ENCODE measurements around the gene SCT. TPM values are rescaled to one million over a fixed set of nuclear protein-coding genes. Genes with fewer than 3 reads are reported as not detected.

SCT gene
- total RNA-seq, 1 donor from 2014 or later = not detected

GRCh38 chr11:623349-623869, 3.6 kb downstream of the SCT start:
- DNase-seq (ENCODE audit: low spot score) = no peak

GRCh38 chr11:621838-622237, 5.1 kb downstream of the SCT start:
- no peak for DNase-seq (ENCODE audit: low spot score)

GRCh38 chr11:620935-621814, 5.8 kb downstream of the SCT start:
- no peak for DNase-seq (ENCODE audit: low spot score)

GRCh38 chr11:620201-620600, 6.8 kb downstream of the SCT start:
- no peak for DNase-seq (ENCODE audit: low spot score)

- DNase-seq (ENCODE audit: low spot score) = no peak
Observed at GRCh38 chr11:619628-620050, 7.3 kb downstream of the SCT start.

- no peak for DNase-seq (ENCODE audit: low spot score)
Observed at GRCh38 chr11:618856-619627, 7.9 kb downstream of the SCT start.

GRCh38 chr11:617912-618682, 8.9 kb downstream of the SCT start:
- no peak for DNase-seq (ENCODE audit: low spot score)

- no peak for DNase-seq (ENCODE audit: low spot score)
Observed at GRCh38 chr11:617199-617911, 9.6 kb downstream of the SCT start.

- no peak for DNase-seq (ENCODE audit: low spot score)
Observed at GRCh38 chr11:616320-617198, 10.4 kb downstream of the SCT start.

GRCh38 chr11:615504-616319, 11.3 kb downstream of the SCT start, which contains the start of gene IRF7:
IRF7 (minus strand) TSS chr11:615950; CDS start chr11:615364, 586 bp downstream.
- DNase-seq (ENCODE audit: low spot score) = peak; percentile 96

- DNase-seq (ENCODE audit: low spot score) = peak; percentile 75
Observed at GRCh38 chr11:614623-615503, 12.1 kb downstream of the SCT start.

- no peak for DNase-seq (ENCODE audit: low spot score)
Observed at GRCh38 chr11:614021-614622, 12.9 kb downstream of the SCT start.

- peak; percentile 73 for DNase-seq (ENCODE audit: low spot score)
Observed at GRCh38 chr11:613369-613968, 13.5 kb downstream of the SCT start.

- DNase-seq (ENCODE audit: low spot score) = no peak
Observed at GRCh38 chr11:612961-613300, 14.1 kb downstream of the SCT start.

- DNase-seq (ENCODE audit: low spot score) = no peak
Observed at GRCh38 chr11:612201-612960, 14.6 kb downstream of the SCT start.

Data from ureter (tissue), 1 donor.